HepG2 (cell line): ENCODE results near the gene MNAT1. TPM values are rescaled to one million over a fixed set of nuclear protein-coding genes. Genes with fewer than 3 reads are reported as not detected.

Source experiments
- CREB3 ChIP-seq: sonication (generic); formaldehyde crosslinking; IDR thresholded peaks from 2 replicates; pipeline ENCODE4 v1.5.0; 2020; ENCODE audit warnings: missing genetic modification reagents
- HIVEP1 ChIP-seq: sonication (generic); formaldehyde crosslinking; IDR thresholded peaks from 2 replicates; pipeline ENCODE4 v1.4.0; 2020; ENCODE audit warnings: mild to moderate bottlenecking, missing genetic modification reagents
- KLF15 ChIP-seq: sonication (generic); formaldehyde crosslinking; IDR thresholded peaks from 2 replicates; pipeline ENCODE4 v1.8.1; 2023; ENCODE audit warnings: borderline replicate concordance, mild to moderate bottlenecking, inconsistent platforms, missing genetic modification reagents, mixed read lengths
- MAZ ChIP-seq, 2 experiments: sonication (generic) in 1 of 2; formaldehyde crosslinking in 1 of 2; IDR thresholded peaks; 2 replicates each; pipeline versions ENCODE4 v1.5.0 to v1.6.1; 2012 to 2020; ENCODE audit warnings: low read depth in 2 of 2, mild to moderate bottlenecking in 2 of 2, borderline replicate concordance in 1 of 2, improper control_type of control experiment in 1 of 2, low read length in 1 of 2, missing genetic modification reagents in 1 of 2, moderate library complexity in 1 of 2
- MXD4 ChIP-seq: IDR thresholded peaks from 2 replicates; pipeline ENCODE4 v1.6.1; 2016; ENCODE audit warnings: mild to moderate bottlenecking, missing biosample characterization, missing genetic modification reagents
- RXRA ChIP-seq: sonication (generic); formaldehyde crosslinking; IDR thresholded peaks from 2 replicates; pipeline ENCODE4 v1.5.1; 2020; ENCODE audit warnings: missing genetic modification reagents
- TCF7L2 ChIP-seq: IDR thresholded peaks from 2 replicates; pipeline ENCODE4 v1.6.1; 2011; ENCODE audit warnings: mild to moderate bottlenecking, low read depth, low read length, moderate library complexity
- TP53 ChIP-seq: sonication (generic); formaldehyde crosslinking; conservative IDR thresholded peaks from 2 replicates; pipeline ENCODE4 v1.4.0; 2020; ENCODE audit warnings: missing genetic modification reagents
- YEATS2 ChIP-seq: sonication (generic); formaldehyde crosslinking; IDR thresholded peaks from 2 replicates; pipeline ENCODE4 v1.4.0; 2020; ENCODE audit warnings: missing genetic modification reagents, borderline replicate concordance
- ZBTB3 ChIP-seq: sonication (generic); formaldehyde crosslinking; IDR thresholded peaks from 2 replicates; pipeline ENCODE4 v1.4.0; 2020; ENCODE audit warnings: low read depth, mild to moderate bottlenecking, moderate library complexity, missing genetic modification reagents, borderline replicate concordance
- ZFP36L1 ChIP-seq: sonication (generic); formaldehyde crosslinking; IDR thresholded peaks from 2 replicates; pipeline ENCODE4 v1.8.0; 2022; ENCODE audit warnings: mild to moderate bottlenecking, missing genetic modification reagents, moderate library complexity
- ZNF546 ChIP-seq: sonication (generic); formaldehyde crosslinking; conservative IDR thresholded peaks from 2 replicates; pipeline ENCODE4 v1.8.1; 2023; ENCODE audit warnings: mild to moderate bottlenecking, missing genetic modification reagents
- ZNF749 ChIP-seq: sonication (generic); formaldehyde crosslinking; IDR thresholded peaks from 2 replicates; pipeline ENCODE4 v1.8.0; 2022; ENCODE audit warnings: mild to moderate bottlenecking, missing genetic modification reagents, moderate library complexity, borderline replicate concordance
- polyA plus RNA-seq, 8 experiments: library from polyadenylated mRNA; depleted of rRNA in 3 of 8; stranded (reverse) in 7 of 8; unstranded in 1 of 8; fragments of >200 nt; fragmentation: Illumina TruSeq in 4 of 8; extraction: Trizol in 4 of 8; gene quantifications; 2 replicates each; pipeline versions ENCODE4 v1.2.1 to v1.2.3, GENCODE V29; 2011 to 2016; ENCODE audit warnings: low read depth in 4 of 8, missing spikeins in 1 of 8, mixed read lengths in 1 of 8; ENCODE audit not compliant: insufficient read depth in 1 of 8
- total RNA-seq, 5 experiments: library from RNA; depleted of rRNA; stranded (reverse); fragments of >200 nt; fragmentation: Illumina TruSeq; extraction: Trizol; gene quantifications; 2 replicates each; pipeline ENCODE4 v1.2.3, GENCODE V29; 2016; ENCODE audit warnings: low read depth in 1 of 5
- TF ChIP-seq, protein P1 (sequence below): sonication (generic); formaldehyde crosslinking; IDR thresholded peaks from 2 replicates; pipeline ENCODE4 v1.4.0; 2020; ENCODE audit warnings: low read depth, missing genetic modification reagents
- TF ChIP-seq, protein P2 (sequence below): sonication (generic); formaldehyde crosslinking; IDR thresholded peaks from 2 replicates; pipeline ENCODE4 v1.5.1; 2020; ENCODE audit warnings: missing genetic modification reagents, mild to moderate bottlenecking, borderline replicate concordance
- TF ChIP-seq, protein P3 (sequence below): sonication (generic); formaldehyde crosslinking; conservative IDR thresholded peaks from 2 replicates; pipeline ENCODE4 v1.4.0; 2020; ENCODE audit warnings: missing genetic modification reagents
- TF ChIP-seq, protein P4 (sequence below): sonication (generic); formaldehyde crosslinking; IDR thresholded peaks from 2 replicates; pipeline ENCODE4 v1.5.0; 2020; ENCODE audit warnings: mild to moderate bottlenecking, missing genetic modification reagents

Gene MNAT1
- total and polyA plus RNA-seq, 2 of the 13 experiments (the other 11 are each of a cell fraction or from before 2014, with no cell fraction given) = 49.2 to 94.8 TPM

GRCh38 chr14:60723116-60723906 is 11.2 kb upstream of the MNAT1 start (continued):
- TF ChIP-seq MAZ (IDR thresholded peaks at IDR 0.05; ENCODE audit: borderline replicate concordance, low read depth, low read length) (no peak), MAZ (CRISPR knock-in tag; IDR thresholded peaks at IDR 0.05; ENCODE audit: low read depth) (no peak; the same call in 1 of the 2 replicates), RXRA (CRISPR knock-in tag) (no peak), MXD4 (CRISPR knock-in tag) (no peak), ZNF546 (CRISPR knock-in tag) (no peak), ZFP36L1 (no peak), TP53 (CRISPR knock-in tag) (no peak), YEATS2 (CRISPR knock-in tag) (no peak), ZNF749 (CRISPR knock-in tag) (no peak), CREB3 (CRISPR knock-in tag) (no peak), TCF7L2 (no peak), ZBTB3 (no peak), HIVEP1 (CRISPR knock-in tag) (peak; percentile 54; the same call in 1 of the 2 replicates), KLF15 (CRISPR knock-in tag) (no peak)
- TF ChIP-seq, protein P1, sequence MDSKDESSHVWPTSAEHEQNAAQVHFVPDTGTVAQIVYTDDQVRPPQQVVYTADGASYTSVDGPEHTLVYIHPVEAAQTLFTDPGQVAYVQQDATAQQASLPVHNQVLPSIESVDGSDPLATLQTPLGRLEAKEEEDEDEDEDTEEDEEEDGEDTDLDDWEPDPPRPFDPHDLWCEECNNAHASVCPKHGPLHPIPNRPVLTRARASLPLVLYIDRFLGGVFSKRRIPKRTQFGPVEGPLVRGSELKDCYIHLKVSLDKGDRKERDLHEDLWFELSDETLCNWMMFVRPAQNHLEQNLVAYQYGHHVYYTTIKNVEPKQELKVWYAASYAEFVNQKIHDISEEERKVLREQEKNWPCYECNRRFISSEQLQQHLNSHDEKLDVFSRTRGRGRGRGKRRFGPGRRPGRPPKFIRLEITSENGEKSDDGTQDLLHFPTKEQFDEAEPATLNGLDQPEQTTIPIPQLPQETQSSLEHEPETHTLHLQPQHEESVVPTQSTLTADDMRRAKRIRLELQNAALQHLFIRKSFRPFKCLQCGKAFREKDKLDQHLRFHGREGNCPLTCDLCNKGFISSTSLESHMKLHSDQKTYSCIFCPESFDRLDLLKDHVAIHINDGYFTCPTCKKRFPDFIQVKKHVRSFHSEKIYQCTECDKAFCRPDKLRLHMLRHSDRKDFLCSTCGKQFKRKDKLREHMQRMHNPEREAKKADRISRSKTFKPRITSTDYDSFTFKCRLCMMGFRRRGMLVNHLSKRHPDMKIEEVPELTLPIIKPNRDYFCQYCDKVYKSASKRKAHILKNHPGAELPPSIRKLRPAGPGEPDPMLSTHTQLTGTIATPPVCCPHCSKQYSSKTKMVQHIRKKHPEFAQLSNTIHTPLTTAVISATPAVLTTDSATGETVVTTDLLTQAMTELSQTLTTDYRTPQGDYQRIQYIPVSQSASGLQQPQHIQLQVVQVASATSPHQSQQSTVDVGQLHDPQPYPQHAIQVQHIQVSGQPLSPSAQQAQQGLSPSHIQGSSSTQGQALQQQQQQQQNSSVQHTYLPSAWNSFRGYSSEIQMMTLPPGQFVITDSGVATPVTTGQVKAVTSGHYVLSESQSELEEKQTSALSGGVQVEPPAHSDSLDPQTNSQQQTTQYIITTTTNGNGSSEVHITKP (CRISPR knock-in tag) = no peak; the same call in 1 of the 2 replicates
- TF ChIP-seq, protein P2, sequence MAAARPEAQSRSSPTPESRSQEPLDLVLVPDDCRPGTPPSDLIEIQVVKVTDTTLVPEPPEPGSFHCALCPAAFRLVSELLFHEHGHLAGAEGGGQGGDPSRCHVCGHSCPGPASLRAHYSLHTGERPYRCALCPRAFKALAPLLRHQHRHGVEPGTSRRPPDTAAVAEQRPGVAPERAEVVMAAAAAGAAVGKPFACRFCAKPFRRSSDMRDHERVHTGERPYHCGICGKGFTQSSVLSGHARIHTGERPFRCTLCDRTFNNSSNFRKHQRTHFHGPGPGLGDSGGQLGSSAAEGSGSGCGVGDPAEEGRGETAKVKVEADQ (CRISPR knock-in tag) = no peak
- TF ChIP-seq, protein P3, sequence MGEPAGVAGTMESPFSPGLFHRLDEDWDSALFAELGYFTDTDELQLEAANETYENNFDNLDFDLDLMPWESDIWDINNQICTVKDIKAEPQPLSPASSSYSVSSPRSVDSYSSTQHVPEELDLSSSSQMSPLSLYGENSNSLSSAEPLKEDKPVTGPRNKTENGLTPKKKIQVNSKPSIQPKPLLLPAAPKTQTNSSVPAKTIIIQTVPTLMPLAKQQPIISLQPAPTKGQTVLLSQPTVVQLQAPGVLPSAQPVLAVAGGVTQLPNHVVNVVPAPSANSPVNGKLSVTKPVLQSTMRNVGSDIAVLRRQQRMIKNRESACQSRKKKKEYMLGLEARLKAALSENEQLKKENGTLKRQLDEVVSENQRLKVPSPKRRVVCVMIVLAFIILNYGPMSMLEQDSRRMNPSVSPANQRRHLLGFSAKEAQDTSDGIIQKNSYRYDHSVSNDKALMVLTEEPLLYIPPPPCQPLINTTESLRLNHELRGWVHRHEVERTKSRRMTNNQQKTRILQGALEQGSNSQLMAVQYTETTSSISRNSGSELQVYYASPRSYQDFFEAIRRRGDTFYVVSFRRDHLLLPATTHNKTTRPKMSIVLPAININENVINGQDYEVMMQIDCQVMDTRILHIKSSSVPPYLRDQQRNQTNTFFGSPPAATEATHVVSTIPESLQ (CRISPR knock-in tag) = no peak
- TF ChIP-seq, protein P4, sequence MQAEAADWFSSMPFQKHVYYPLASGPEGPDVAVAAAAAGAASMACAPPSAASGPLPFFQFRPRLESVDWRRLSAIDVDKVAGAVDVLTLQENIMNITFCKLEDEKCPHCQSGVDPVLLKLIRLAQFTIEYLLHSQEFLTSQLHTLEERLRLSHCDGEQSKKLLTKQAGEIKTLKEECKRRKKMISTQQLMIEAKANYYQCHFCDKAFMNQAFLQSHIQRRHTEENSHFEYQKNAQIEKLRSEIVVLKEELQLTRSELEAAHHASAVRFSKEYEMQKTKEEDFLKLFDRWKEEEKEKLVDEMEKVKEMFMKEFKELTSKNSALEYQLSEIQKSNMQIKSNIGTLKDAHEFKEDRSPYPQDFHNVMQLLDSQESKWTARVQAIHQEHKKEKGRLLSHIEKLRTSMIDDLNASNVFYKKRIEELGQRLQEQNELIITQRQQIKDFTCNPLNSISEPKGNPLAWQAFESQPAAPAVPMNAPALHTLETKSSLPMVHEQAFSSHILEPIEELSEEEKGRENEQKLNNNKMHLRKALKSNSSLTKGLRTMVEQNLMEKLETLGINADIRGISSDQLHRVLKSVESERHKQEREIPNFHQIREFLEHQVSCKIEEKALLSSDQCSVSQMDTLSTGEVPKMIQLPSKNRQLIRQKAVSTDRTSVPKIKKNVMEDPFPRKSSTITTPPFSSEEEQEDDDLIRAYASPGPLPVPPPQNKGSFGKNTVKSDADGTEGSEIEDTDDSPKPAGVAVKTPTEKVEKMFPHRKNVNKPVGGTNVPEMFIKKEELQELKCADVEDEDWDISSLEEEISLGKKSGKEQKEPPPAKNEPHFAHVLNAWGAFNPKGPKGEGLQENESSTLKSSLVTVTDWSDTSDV (CRISPR knock-in tag) = peak; percentile 80; the same call in 1 of the 2 replicates
